SK-N-SH treated with all-trans-retinoic acid at 6 μM for 48 hours (cell line): Measurements from ENCODE around the gene AGAP1.

Experiments used
- ATAC-seq: fragments of 200-7000 bp; cut with Tn5 transposase; 3 replicates; pipeline ENCODE4 v1.9.1; 2020; ENCODE audit warnings: mild to moderate bottlenecking, moderate library complexity
- CSDC2 ChIP-seq: fragments of 250-450 bp; sonication (Bioruptor Pico); IDR thresholded peaks from 2 replicates; pipeline ENCODE4 v1.5.0; 2020; ENCODE audit warnings: mild to moderate bottlenecking, moderate library complexity
- ESRRG ChIP-seq: fragments of 250-450 bp; sonication (Bioruptor Pico); IDR thresholded peaks from 2 replicates; pipeline ENCODE4 v1.6.1; 2021; ENCODE audit warnings: mild to moderate bottlenecking
- GLIS3 ChIP-seq: fragments of 250-450 bp; sonication (Bioruptor Pico); IDR thresholded peaks from 2 replicates; pipeline ENCODE4 v1.5.0; 2020; ENCODE audit warnings: mild to moderate bottlenecking, moderate library complexity
- ISL1 ChIP-seq: fragments of 250-450 bp; sonication (Bioruptor Pico); IDR thresholded peaks from 2 replicates; pipeline ENCODE4 v2.1.2; 2022; ENCODE audit warnings: mild to moderate bottlenecking, moderate library complexity
- OSR1 ChIP-seq: fragments of 250-450 bp; sonication (Bioruptor Pico); IDR thresholded peaks from 2 replicates; pipeline ENCODE4 v1.8.0; 2022; ENCODE audit warnings: moderate library complexity, mild to moderate bottlenecking, inconsistent platforms
- PATZ1 ChIP-seq: fragments of 250-450 bp; sonication (Bioruptor Pico); IDR thresholded peaks from 2 replicates; pipeline ENCODE4 v1.8.0; 2020; ENCODE audit warnings: mild to moderate bottlenecking, moderate library complexity, borderline replicate concordance
- PPARA ChIP-seq: fragments of 250-450 bp; sonication (Bioruptor Pico); IDR thresholded peaks from 2 replicates; pipeline ENCODE4 v1.5.0; 2020; ENCODE audit warnings: mild to moderate bottlenecking, borderline replicate concordance
- RARB ChIP-seq: fragments of 250-450 bp; sonication (Bioruptor Pico); IDR thresholded peaks from 2 replicates; pipeline ENCODE4 v1.8.0; 2021; ENCODE audit warnings: mild to moderate bottlenecking, moderate library complexity
- TCF4 ChIP-seq: fragments of 250-450 bp; sonication (Bioruptor Pico); IDR thresholded peaks from 2 replicates; pipeline ENCODE4 v1.8.0; 2021; ENCODE audit warnings: mild to moderate bottlenecking, moderate library complexity, borderline replicate concordance
- TOX ChIP-seq: fragments of 250-450 bp; sonication (Bioruptor Pico); IDR thresholded peaks from 2 replicates; pipeline ENCODE4 v1.8.0; 2021; ENCODE audit warnings: mild to moderate bottlenecking, moderate library complexity, borderline replicate concordance
- TSHZ2 ChIP-seq: fragments of 250-450 bp; sonication (Bioruptor Pico); IDR thresholded peaks from 2 replicates; pipeline ENCODE4 v1.5.0; 2020; ENCODE audit warnings: mild to moderate bottlenecking, moderate library complexity
- ZFP3 ChIP-seq: fragments of 250-450 bp; sonication (Bioruptor Pico); IDR thresholded peaks from 2 replicates; pipeline ENCODE4 v1.5.0; 2020; ENCODE audit warnings: mild to moderate bottlenecking, moderate library complexity
- ZFP30 ChIP-seq: fragments of 450-650 bp; formaldehyde crosslinking; IDR thresholded peaks from 2 replicates; pipeline ENCODE4 v1.5.0; 2022; ENCODE audit warnings: mild to moderate bottlenecking, moderate library complexity
- ZNF70 ChIP-seq: fragments of 450-650 bp; formaldehyde crosslinking; IDR thresholded peaks from 2 replicates; pipeline ENCODE4 v1.5.0; 2020; ENCODE audit warnings: mild to moderate bottlenecking, moderate library complexity
- ZNF8 ChIP-seq: fragments of 450-650 bp; formaldehyde crosslinking; IDR thresholded peaks from 2 replicates; pipeline ENCODE4 v1.5.0; 2020; ENCODE audit warnings: mild to moderate bottlenecking, moderate library complexity
- TF ChIP-seq, protein P1 (sequence below): fragments of 250-450 bp; sonication (Bioruptor Pico); IDR thresholded peaks from 2 replicates; pipeline ENCODE4 v1.8.0; 2021; ENCODE audit warnings: low read depth, mild to moderate bottlenecking, moderate library complexity, borderline replicate concordance
- TF ChIP-seq, protein P2 (sequence below): fragments of 250-450 bp; sonication (Bioruptor Pico); IDR thresholded peaks from 2 replicates; pipeline ENCODE4 v1.5.1; 2020; ENCODE audit warnings: low read depth, mild to moderate bottlenecking, moderate library complexity

The AGAP1 gene

DNA sequence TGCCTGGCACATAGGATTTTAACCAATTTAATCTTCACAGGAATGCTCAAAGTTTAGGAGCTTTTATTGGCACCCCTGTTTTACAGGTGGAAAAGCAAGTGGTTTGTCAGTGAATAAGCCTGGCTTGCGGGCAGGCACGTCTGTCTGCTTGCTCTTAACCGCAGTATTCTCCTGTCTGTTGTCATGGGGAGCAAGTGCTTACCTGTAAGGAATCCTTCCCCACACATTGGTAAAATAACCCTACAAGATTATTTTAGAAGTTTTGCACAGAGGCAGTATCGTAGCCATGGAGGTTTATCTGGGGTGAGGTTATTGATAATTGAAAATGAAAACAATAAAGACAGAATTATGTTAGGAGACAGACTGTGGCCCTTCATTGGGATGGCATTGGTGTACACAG, 174.9 kb downstream of the AGAP1 start (continued):
- TF ChIP-seq ZNF70 (CRISPR knock-in tag) = no peak
- TF ChIP-seq ISL1 (CRISPR knock-in tag) = no peak
- no peak for TF ChIP-seq ZFP3
- TF ChIP-seq GLIS3 (CRISPR knock-in tag) = no peak

GRCh38 chr2:235669269-235669831, 175.5 kb downstream of the AGAP1 start:
- peak; percentile 54 for ATAC-seq
- TF ChIP-seq ZFP3 = no peak
- TF ChIP-seq ZNF8 = no peak
- TF ChIP-seq CSDC2 = no peak
- TF ChIP-seq ESRRG (CRISPR knock-in tag) = no peak
- TF ChIP-seq, protein P1, sequence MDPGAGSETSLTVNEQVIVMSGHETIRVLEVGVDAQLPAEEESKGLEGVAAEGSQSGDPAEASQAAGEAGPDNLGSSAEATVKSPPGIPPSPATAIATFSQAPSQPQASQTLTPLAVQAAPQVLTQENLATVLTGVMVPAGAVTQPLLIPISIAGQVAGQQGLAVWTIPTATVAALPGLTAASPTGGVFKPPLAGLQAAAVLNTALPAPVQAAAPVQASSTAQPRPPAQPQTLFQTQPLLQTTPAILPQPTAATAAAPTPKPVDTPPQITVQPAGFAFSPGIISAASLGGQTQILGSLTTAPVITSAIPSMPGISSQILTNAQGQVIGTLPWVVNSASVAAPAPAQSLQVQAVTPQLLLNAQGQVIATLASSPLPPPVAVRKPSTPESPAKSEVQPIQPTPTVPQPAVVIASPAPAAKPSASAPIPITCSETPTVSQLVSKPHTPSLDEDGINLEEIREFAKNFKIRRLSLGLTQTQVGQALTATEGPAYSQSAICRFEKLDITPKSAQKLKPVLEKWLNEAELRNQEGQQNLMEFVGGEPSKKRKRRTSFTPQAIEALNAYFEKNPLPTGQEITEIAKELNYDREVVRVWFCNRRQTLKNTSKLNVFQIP (CRISPR knock-in tag) = no peak
- TF ChIP-seq PPARA = no peak
- no peak for TF ChIP-seq ZNF70 (CRISPR knock-in tag)
- TF ChIP-seq, protein P2, sequence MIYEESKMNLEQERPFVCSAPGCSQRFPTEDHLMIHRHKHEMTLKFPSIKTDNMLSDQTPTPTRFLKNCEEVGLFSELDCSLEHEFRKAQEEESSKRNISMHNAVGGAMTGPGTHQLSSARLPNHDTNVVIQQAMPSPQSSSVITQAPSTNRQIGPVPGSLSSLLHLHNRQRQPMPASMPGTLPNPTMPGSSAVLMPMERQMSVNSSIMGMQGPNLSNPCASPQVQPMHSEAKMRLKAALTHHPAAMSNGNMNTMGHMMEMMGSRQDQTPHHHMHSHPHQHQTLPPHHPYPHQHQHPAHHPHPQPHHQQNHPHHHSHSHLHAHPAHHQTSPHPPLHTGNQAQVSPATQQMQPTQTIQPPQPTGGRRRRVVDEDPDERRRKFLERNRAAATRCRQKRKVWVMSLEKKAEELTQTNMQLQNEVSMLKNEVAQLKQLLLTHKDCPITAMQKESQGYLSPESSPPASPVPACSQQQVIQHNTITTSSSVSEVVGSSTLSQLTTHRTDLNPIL = no peak
- no peak for TF ChIP-seq TSHZ2 (CRISPR knock-in tag)
- TF ChIP-seq, all 23 proteins: peak for 0

- ATAC-seq = peak; percentile 78
- TF ChIP-seq ZNF70 (CRISPR knock-in tag) (no peak), OSR1 (CRISPR knock-in tag) (no peak), ZFP30 (CRISPR knock-in tag) (no peak), PATZ1 (no peak), ESRRG (CRISPR knock-in tag) (no peak), RARB (CRISPR knock-in tag) (no peak), TCF4 (CRISPR knock-in tag) (no peak), ZFP3 (no peak), GLIS3 (CRISPR knock-in tag) (no peak), TOX (CRISPR knock-in tag) (no peak), ISL1 (CRISPR knock-in tag) (no peak)
- TF ChIP-seq, protein P2 = no peak
Measured at GRCh38 chr2:235669983-235670962, 176.4 kb downstream of the AGAP1 start.
